GM18517 (cell line): Measurements from ENCODE around the gene PLD5.
A peak's percentile ranks its signal among the peaks of the same experiment; 100 is the strongest.
"Not testable (repeated sequence)": the region's sequence is repeated elsewhere in the genome, so short reads cannot be mapped to it uniquely, and the experiment has no call there.

Experiments used
- ATAC-seq: cut with Tn5 transposase; IDR thresholded peaks from one replicate; pipeline ENCODE4 v1.9.1; 2021; ENCODE audit warnings: mild to moderate bottlenecking, moderate library complexity; ENCODE audit not compliant: unreplicated experiment

Gene PLD5

GRCh38 chr1:242086706-242087105 is 437.8 kb downstream of the PLD5 start:
- ATAC-seq: no peak

GRCh38 chr1:242086093-242086492 is 438.4 kb downstream of the PLD5 start:
- ATAC-seq: no peak

- no peak for ATAC-seq
These were observed 440.8 kb downstream of the PLD5 start for GRCh38 chr1:242083742-242084141.

GRCh38 chr1:242081446-242081845 is 443.1 kb downstream of the PLD5 start:
- no peak for ATAC-seq

- no peak for ATAC-seq
These were observed 458.7 kb downstream of the PLD5 start for GRCh38 chr1:242065813-242066212.

- no peak for ATAC-seq
These were observed 462.2 kb downstream of the PLD5 start for GRCh38 chr1:242062271-242062670.

- ATAC-seq: no peak
These were observed 464.5 kb downstream of the PLD5 start for GRCh38 chr1:242059976-242060375.

GRCh38 chr1:242058582-242058981 is 465.9 kb downstream of the PLD5 start:
- ATAC-seq: peak; percentile 93

- ATAC-seq: not testable (repeated sequence)
These were observed 466.3 kb downstream of the PLD5 start for GRCh38 chr1:242058181-242058580.

- ATAC-seq: no peak
These were observed 466.8 kb downstream of the PLD5 start for GRCh38 chr1:242057745-242058115.

- ATAC-seq: no peak
These were observed 467.3 kb downstream of the PLD5 start for GRCh38 chr1:242056988-242057744.

- ATAC-seq: no peak
These were observed 468.7 kb downstream of the PLD5 start for GRCh38 chr1:242055749-242056320.

- ATAC-seq: no peak
These were observed 481.3 kb downstream of the PLD5 start for GRCh38 chr1:242043165-242043564.

- no peak for ATAC-seq
These were observed 490.1 kb downstream of the PLD5 start for GRCh38 chr1:242034392-242034791.

GRCh38 chr1:242033447-242033846 is 491.1 kb downstream of the PLD5 start:
- ATAC-seq: no peak
